IMR-90 (cell line): Measurements from ENCODE around the gene FAT1. TPM values are rescaled to one million over a fixed set of nuclear protein-coding genes. Genes with fewer than 3 reads are reported as not detected.

Experiments
- ATAC-seq: fragments of 200-7000 bp; cut with Tn5 transposase; 2 replicates; pipeline ENCODE4 v1.9.1; 2020; ENCODE audit warnings: low read depth, mild to moderate bottlenecking, moderate library complexity
- BruUV-seq: library from RNA; stranded (reverse); fragments of 400-500 nt; replicated peaks from 2 replicates; lab custom pipeline; 2021; lab: Mats Ljungman, UMichigan
- CTCF ChIA-PET: fragments of 300-600 bp; formaldehyde crosslinking; extraction: SDS; loops from one replicate; lab custom pipeline; 2021; ENCODE audit warnings: antibody characterized with exemption; lab: Yijun Ruan, JAX
- POLR2A ChIA-PET: fragments of 300-600 bp; sonication (Branson Sonifier 250); formaldehyde crosslinking; loops from one replicate; lab custom pipeline; 2022; ENCODE audit warnings: antibody characterized with exemption; ENCODE audit not compliant: unreplicated experiment; lab: Charles Lee
- DNase-seq: peaks from one replicate; pipeline ENCODE4 v3.0.0; 2013
- H2AFZ ChIP-seq: replicated peaks from 2 replicates; pipeline ENCODE3; 2013; ENCODE audit warnings: low read length, mild to moderate bottlenecking; ENCODE audit not compliant: poor library complexity
- H2AK5ac ChIP-seq: 2 replicates; pipeline ENCODE4 v1.6.1; 2013; ENCODE audit warnings: low read depth, low read length, inconsistent platforms
- H2AK9ac ChIP-seq: replicated peaks from 2 replicates; pipeline ENCODE3; 2013; ENCODE audit warnings: mild to moderate bottlenecking, low read depth, low read length, moderate library complexity; ENCODE audit not compliant: poor library complexity
- H2BK120ac ChIP-seq: 2 replicates; pipeline ENCODE4 v1.6.1; 2013; ENCODE audit warnings: low read depth, low read length, inconsistent platforms
- H2BK15ac ChIP-seq: 3 replicates; pipeline ENCODE4 v1.6.1; 2013; ENCODE audit warnings: low read depth, low read length, inconsistent platforms
- H2BK20ac ChIP-seq: 2 replicates; pipeline ENCODE4 v1.6.1; 2013; ENCODE audit warnings: low read depth, mild to moderate bottlenecking, inconsistent platforms, low read length, moderate library complexity
- H2BK5ac ChIP-seq: 2 replicates; pipeline ENCODE4 v1.6.1; 2013; ENCODE audit warnings: mild to moderate bottlenecking, low read depth, low read length, inconsistent platforms; ENCODE audit not compliant: poor library complexity, severe bottlenecking
- H3K14ac ChIP-seq: replicated peaks from 2 replicates; pipeline ENCODE4 v1.6.1; 2013; ENCODE audit warnings: low read depth, low read length, inconsistent platforms
- H3K18ac ChIP-seq: 2 replicates; pipeline ENCODE4 v1.6.1; 2013; ENCODE audit warnings: low read depth, low read length, control low read depth
- H3K23ac ChIP-seq: 2 replicates; pipeline ENCODE4 v1.6.1; 2013; ENCODE audit warnings: low read depth, low read length, inconsistent platforms
- H3K27ac ChIP-seq: 2 replicates; pipeline ENCODE4 v1.5.1; 2013; ENCODE audit warnings: mild to moderate bottlenecking, control low read depth, low read length; ENCODE audit not compliant: insufficient read depth
- H3K27me3 ChIP-seq: 2 replicates; pipeline ENCODE4 v1.6.1; 2013; ENCODE audit warnings: low read length; ENCODE audit not compliant: control insufficient read depth, insufficient read depth
- H3K36me3 ChIP-seq: 2 replicates; pipeline ENCODE4 v1.6.1; 2013; ENCODE audit warnings: low read length, mixed read lengths; ENCODE audit not compliant: control insufficient read depth, insufficient read depth
- H3K4ac ChIP-seq: 2 replicates; pipeline ENCODE4 v1.6.1; 2013; ENCODE audit warnings: low read depth, low read length, inconsistent platforms
- H3K4me1 ChIP-seq: 2 replicates; pipeline ENCODE4 v1.6.1; 2013; ENCODE audit warnings: low read length, mixed read lengths; ENCODE audit not compliant: control insufficient read depth, insufficient read depth
- H3K4me2 ChIP-seq: 2 replicates; pipeline ENCODE4 v1.6.1; 2013; ENCODE audit warnings: low read depth, mild to moderate bottlenecking, control low read depth, low read length, moderate library complexity
- H3K4me3 ChIP-seq: 2 replicates; pipeline ENCODE4 v1.5.1; 2013; ENCODE audit warnings: low read depth, mild to moderate bottlenecking, control low read depth, low read length, moderate library complexity; ENCODE audit not compliant: insufficient read depth
- H3K56ac ChIP-seq: 2 replicates; pipeline ENCODE4 v1.6.1; 2013; ENCODE audit warnings: low read length, inconsistent platforms; ENCODE audit not compliant: insufficient read depth; ENCODE audit errors: extremely low read depth
- H3K79me1 ChIP-seq, 2 experiments: 2 replicates each; pipeline ENCODE4 v1.6.1; 2013; ENCODE audit warnings: low read length in 2 of 2, inconsistent platforms in 1 of 2, low read depth in 1 of 2
- H3K9ac ChIP-seq: 2 replicates; pipeline ENCODE4 v1.6.1; 2013; ENCODE audit warnings: low read depth, low read length, control low read depth
- H3K9me1 ChIP-seq: 2 replicates; pipeline ENCODE4 v1.6.1; 2013; ENCODE audit warnings: low read length, inconsistent platforms; ENCODE audit not compliant: insufficient read depth
- H3K9me3 ChIP-seq: 2 replicates; pipeline ENCODE4 v1.6.1; 2013; ENCODE audit warnings: low read length; ENCODE audit not compliant: control insufficient read depth, insufficient read depth
- H4K20me1 ChIP-seq: 2 replicates; pipeline ENCODE4 v1.6.1; 2013; ENCODE audit warnings: low read length, inconsistent platforms; ENCODE audit not compliant: insufficient read depth
- H4K5ac ChIP-seq: 2 replicates; pipeline ENCODE4 v1.6.1; 2013; ENCODE audit warnings: mild to moderate bottlenecking, low read depth, low read length, control low read depth
- H4K8ac ChIP-seq, 2 experiments: 2 replicates each; pipeline ENCODE4 v1.6.1; 2013; ENCODE audit warnings: low read depth in 2 of 2, low read length in 2 of 2, control low read depth in 1 of 2, inconsistent platforms in 1 of 2
- H4K91ac ChIP-seq: 2 replicates; pipeline ENCODE4 v1.6.1; 2013; ENCODE audit warnings: low read depth, low read length, inconsistent platforms; ENCODE audit not compliant: insufficient read depth
- BHLHE40 ChIP-seq: fragments of 150-350 bp; IDR thresholded peaks from 2 replicates; pipeline ENCODE4 v1.6.1; 2016; ENCODE audit warnings: mild to moderate bottlenecking, low read depth, low read length
- CEBPB ChIP-seq: IDR thresholded peaks from 2 replicates; pipeline ENCODE4 v1.6.1; 2012; ENCODE audit warnings: low read depth, low read length, improper control_type of control experiment
- CHD1 ChIP-seq: IDR thresholded peaks from 2 replicates; pipeline ENCODE4 v1.6.1; 2012; ENCODE audit warnings: low read depth, low read length, improper control_type of control experiment
- ELK1 ChIP-seq: fragments of 150-350 bp; IDR thresholded peaks from 2 replicates; pipeline ENCODE4 v1.6.1; 2016; ENCODE audit warnings: low read depth, mild to moderate bottlenecking, low read length, moderate library complexity, borderline replicate concordance
- FOS ChIP-seq: fragments of 150-350 bp; IDR thresholded peaks from 2 replicates; pipeline ENCODE4 v1.6.1; 2016; ENCODE audit warnings: low read depth, low read length
- MAFK ChIP-seq: IDR thresholded peaks from 2 replicates; pipeline ENCODE4 v1.6.1; 2012; ENCODE audit warnings: low read depth, low read length, improper control_type of control experiment
- MAZ ChIP-seq: IDR thresholded peaks from 2 replicates; pipeline ENCODE4 v1.6.1; 2012; ENCODE audit warnings: low read depth, mild to moderate bottlenecking, low read length, improper control_type of control experiment, moderate library complexity, borderline replicate concordance
- MXI1 ChIP-seq: IDR thresholded peaks from 2 replicates; pipeline ENCODE4 v1.6.1; 2012; ENCODE audit warnings: low read depth, mild to moderate bottlenecking, low read length, moderate library complexity, borderline replicate concordance
- NFE2L2 ChIP-seq: fragments of 150-350 bp; IDR thresholded peaks from 2 replicates; pipeline ENCODE4 v1.6.1; 2016; ENCODE audit warnings: low read depth, mild to moderate bottlenecking, low read length
- POLR2A ChIP-seq: IDR thresholded peaks from 2 replicates; pipeline ENCODE4 v1.6.1; 2012; ENCODE audit warnings: mild to moderate bottlenecking, low read depth, low read length
- RAD21 ChIP-seq: IDR thresholded peaks from 2 replicates; pipeline ENCODE4 v1.6.1; 2012; ENCODE audit warnings: low read length, improper control_type of control experiment
- RCOR1 ChIP-seq: IDR thresholded peaks from 2 replicates; pipeline ENCODE4 v1.6.1; 2012; ENCODE audit warnings: mild to moderate bottlenecking, low read length, improper control_type of control experiment; ENCODE audit not compliant: insufficient replicate concordance
- RFX5 ChIP-seq: IDR thresholded peaks from 2 replicates; pipeline ENCODE4 v1.8.0; 2012; ENCODE audit warnings: low read depth, mild to moderate bottlenecking, low read length, moderate library complexity
- SMC3 ChIP-seq: fragments of 150-350 bp; IDR thresholded peaks from 2 replicates; pipeline ENCODE4 v1.6.1; 2016; ENCODE audit warnings: low read depth, mild to moderate bottlenecking, antibody characterized with exemption, low read length, moderate library complexity
- WGBS, 2 experiments: methylation state at CpG; one replicate each; pipeline versions ENCODE4 v1.1.5 to v1.1.7; 2013; ENCODE audit warnings: missing lambda C conversion rate in 2 of 2; ENCODE audit not compliant: insufficient read length in 1 of 2; ENCODE audit errors: extremely low coverage in 2 of 2; 5-methylcytosine and 5-hydroxymethylcytosine counted together
- dilution Hi-C: fragments of 300-500 bp; cut with HindIII; formaldehyde crosslinking; loops from one replicate; pipeline ENCODE4 v1.14.3; 2018; ENCODE audit warnings: low sequenced_read_pairs; ENCODE audit not compliant: unreplicated experiment
- in situ Hi-C: fragments of 300-500 bp; cut with MboI; formaldehyde crosslinking; loops from 3 replicates; pipeline ENCODE4 v1.14.3; 2019; ENCODE audit warnings: low sequenced_read_pairs, inconsistent platforms, mixed read lengths
- intact Hi-C: fragments of 100-400 bp; cut with micrococcal nuclease; formaldehyde crosslinking; loops from 2 replicates; pipeline ENCODE4 v1.10.0; 2022
- polyA plus RNA-seq, 3 experiments: library from polyadenylated mRNA; depleted of rRNA; stranded (reverse); fragments of >200 nt; gene quantifications; 2 replicates each; pipeline ENCODE4 v1.2.3, GENCODE V29; 2012; ENCODE audit warnings: low replicate concordance in 1 of 3
- total RNA-seq: library from RNA; depleted of rRNA; stranded (reverse); fragments of >200 nt; gene quantifications from 2 replicates; pipeline ENCODE4 v1.2.3, GENCODE V29; 2012
- TF ChIP-seq, protein P1 (sequence below): fragments of 150-350 bp; IDR thresholded peaks from 2 replicates; pipeline ENCODE4 v1.6.1; 2017; ENCODE audit warnings: mild to moderate bottlenecking, antibody characterized with exemption, low read length, low read depth
- TF ChIP-seq, protein P2 (sequence below): conservative IDR thresholded peaks from 2 replicates; pipeline ENCODE4 v1.5.1; 2012; ENCODE audit warnings: mild to moderate bottlenecking, low read depth, low read length, improper control_type of control experiment

Gene FAT1
- total and polyA plus RNA-seq, 2 of the 4 experiments (the other 2 are of a cell fraction): 156 to 519 TPM

GRCh38 chr4:186761393-186761792 lies 37.7 kb upstream of the FAT1 start:
- dilution Hi-C loops: no loop called here
- Histone ChIP-seq H3K9ac (no peak overlapping the region), H3K4me1 (peaks cover 10% of the 10 kb centered on the region), H3K27ac (no peak overlapping the region), H2AFZ (no peak overlapping the region), H2BK15ac (peak overlapping the region; percentile 78; the same call in 1 of the 3 replicates), H3K14ac (0 out of 2 replicates have a peak overlapping the region, but pooled peaks have one; percentile 58), H3K4me2 (no peak overlapping the region), H2BK120ac (0 out of 2 replicates have a peak overlapping the region, but pooled peaks have one; percentile 19), H2BK5ac (no peak overlapping the region), H3K18ac (peak overlapping the region; percentile 56; the same call in 1 of the 2 replicates), H3K4ac (no peak overlapping the region; the same call in 1 of the 2 replicates), H2AK5ac (peak overlapping the region; percentile 1; the same call in 1 of the 2 replicates), H3K56ac (no peak overlapping the region), H4K20me1 (no peaks in the 10 kb centered on the region), H4K5ac (no peak overlapping the region), H2AK9ac (no peak overlapping the region), H3K36me3 (no peaks in the 10 kb centered on the region), H3K27me3 (no peaks in the 10 kb centered on the region), H3K9me1 (no peaks in the 10 kb centered on the region; the same call in 1 of the 2 replicates), H3K23ac (no peak overlapping the region), H3K79me1 (no peaks in the 10 kb centered on the region), H3K9me3 (no peaks in the 10 kb centered on the region), H4K8ac (peak overlapping the region in 1 of 2 experiments; percentile 15; a peak in 2 of 4 replicates), H2BK20ac (peak overlapping the region; percentile 77), H4K91ac (no peak overlapping the region; the same call in 1 of the 2 replicates), H3K4me3 (no peak overlapping the region)
- ATAC-seq (no peak), DNase-seq (no peak)
- in situ Hi-C loops: no loop called here
- TF ChIP-seq MAFK (no peak), RAD21 (no peak), ELK1 (no peak), RFX5 (no peak), POLR2A (no peak), MXI1 (no peak), CEBPB (no peak), BHLHE40 (no peak), SMC3 (no peak), MAZ (no peak), RCOR1 (no peak), FOS (no peak), NFE2L2 (no peak), CHD1 (no peak)
- TF ChIP-seq, protein P1, sequence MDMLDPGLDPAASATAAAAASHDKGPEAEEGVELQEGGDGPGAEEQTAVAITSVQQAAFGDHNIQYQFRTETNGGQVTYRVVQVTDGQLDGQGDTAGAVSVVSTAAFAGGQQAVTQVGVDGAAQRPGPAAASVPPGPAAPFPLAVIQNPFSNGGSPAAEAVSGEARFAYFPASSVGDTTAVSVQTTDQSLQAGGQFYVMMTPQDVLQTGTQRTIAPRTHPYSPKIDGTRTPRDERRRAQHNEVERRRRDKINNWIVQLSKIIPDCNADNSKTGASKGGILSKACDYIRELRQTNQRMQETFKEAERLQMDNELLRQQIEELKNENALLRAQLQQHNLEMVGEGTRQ: no peak
- TF ChIP-seq, protein P2, sequence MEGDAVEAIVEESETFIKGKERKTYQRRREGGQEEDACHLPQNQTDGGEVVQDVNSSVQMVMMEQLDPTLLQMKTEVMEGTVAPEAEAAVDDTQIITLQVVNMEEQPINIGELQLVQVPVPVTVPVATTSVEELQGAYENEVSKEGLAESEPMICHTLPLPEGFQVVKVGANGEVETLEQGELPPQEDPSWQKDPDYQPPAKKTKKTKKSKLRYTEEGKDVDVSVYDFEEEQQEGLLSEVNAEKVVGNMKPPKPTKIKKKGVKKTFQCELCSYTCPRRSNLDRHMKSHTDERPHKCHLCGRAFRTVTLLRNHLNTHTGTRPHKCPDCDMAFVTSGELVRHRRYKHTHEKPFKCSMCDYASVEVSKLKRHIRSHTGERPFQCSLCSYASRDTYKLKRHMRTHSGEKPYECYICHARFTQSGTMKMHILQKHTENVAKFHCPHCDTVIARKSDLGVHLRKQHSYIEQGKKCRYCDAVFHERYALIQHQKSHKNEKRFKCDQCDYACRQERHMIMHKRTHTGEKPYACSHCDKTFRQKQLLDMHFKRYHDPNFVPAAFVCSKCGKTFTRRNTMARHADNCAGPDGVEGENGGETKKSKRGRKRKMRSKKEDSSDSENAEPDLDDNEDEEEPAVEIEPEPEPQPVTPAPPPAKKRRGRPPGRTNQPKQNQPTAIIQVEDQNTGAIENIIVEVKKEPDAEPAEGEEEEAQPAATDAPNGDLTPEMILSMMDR: no peak
- no CpG with 5 or more reads among the region's 3 CpGs for WGBS, 2 experiments
- CTCF ChIA-PET: interaction anchor here (0.7 kb wide), 1 partner anchor 58 kb away, joined by 3 read pairs; no protein-coding TSS in a partner anchor
- intact Hi-C loops: loop anchor here (5.0 kb wide), 1 partner anchor 1736 kb away; no protein-coding TSS in a partner anchor
- no TSS peak for BruUV-seq
- POLR2A ChIA-PET: no interaction called here
